NCI-H1436 (cell line): ENCODE data around the gene ASPHD1.
"Not testable (repeated sequence)": the region's sequence is repeated elsewhere in the genome, so short reads cannot be mapped to it uniquely, and the experiment has no call there.

Experiments
- DNase-seq: peaks from one replicate; lab custom pipeline; 2025; lab: John Stamatoyannopoulos, UW

Gene ASPHD1

DNA sequence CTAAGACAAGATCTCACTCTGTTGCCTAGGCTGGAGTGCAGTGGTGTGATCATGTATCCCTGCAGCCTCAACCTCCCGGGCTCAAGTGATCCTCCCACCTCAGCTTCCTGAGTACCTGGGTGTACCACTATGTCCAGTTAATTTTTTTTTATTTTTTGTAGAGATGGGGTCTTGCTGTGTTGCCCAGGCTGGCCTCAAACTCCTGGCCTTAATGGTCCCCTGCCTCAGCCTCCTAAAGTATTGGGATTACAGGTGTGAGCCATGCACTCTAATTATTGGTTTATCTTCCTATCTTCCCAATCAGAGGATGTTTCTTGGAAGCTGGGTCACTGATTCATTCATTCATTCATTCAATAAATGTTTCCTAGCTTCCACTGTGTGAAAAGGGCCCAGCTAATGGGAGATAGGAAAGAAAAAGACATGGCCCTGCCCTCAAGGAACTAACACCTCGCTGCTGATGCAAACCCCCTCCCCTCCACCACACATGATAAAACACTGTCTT lies 8.5 kb downstream of the ASPHD1 start:
- DNase-seq: no peak

DNA sequence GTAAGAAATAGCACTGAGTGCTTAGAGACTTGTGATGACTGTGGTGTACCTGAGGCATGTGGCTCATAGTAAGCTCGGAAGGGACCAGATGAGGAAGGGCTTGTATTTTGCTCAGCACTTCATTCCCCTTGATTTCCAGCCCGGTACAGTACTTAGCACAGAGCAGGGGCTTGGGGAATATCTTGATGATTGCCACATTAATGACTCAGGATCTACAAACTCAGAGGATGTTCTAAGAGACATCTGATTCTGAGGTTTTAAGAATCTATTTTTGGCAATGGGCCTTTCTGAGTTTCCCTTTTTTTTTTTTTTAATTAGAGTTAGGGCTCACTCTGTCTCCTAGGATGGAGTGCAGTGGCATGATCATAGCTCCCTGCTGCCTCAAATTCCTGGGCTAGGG lies 9.1 kb downstream of the ASPHD1 start:
- no peak for DNase-seq

DNA sequence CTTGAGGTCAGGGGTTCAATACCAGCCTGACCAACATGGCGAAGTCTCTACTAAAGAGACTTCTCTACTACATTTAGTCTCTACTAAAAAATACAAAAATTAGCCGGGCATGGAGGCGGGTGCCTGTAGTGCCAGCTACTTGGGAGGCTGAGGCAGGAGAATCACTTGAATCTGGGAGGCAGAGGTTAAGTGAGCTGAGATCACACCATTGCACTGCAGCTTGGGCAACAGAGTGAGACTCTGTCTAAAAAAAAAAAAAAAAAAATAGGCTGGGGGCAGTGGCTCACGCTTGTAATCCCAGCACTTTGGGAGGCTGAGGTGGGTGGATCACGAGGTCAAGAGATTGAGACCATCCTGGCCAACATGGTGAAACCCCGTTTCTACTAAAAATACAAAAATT lies 9.6 kb downstream of the ASPHD1 start:
- not testable (repeated sequence) for DNase-seq

DNA sequence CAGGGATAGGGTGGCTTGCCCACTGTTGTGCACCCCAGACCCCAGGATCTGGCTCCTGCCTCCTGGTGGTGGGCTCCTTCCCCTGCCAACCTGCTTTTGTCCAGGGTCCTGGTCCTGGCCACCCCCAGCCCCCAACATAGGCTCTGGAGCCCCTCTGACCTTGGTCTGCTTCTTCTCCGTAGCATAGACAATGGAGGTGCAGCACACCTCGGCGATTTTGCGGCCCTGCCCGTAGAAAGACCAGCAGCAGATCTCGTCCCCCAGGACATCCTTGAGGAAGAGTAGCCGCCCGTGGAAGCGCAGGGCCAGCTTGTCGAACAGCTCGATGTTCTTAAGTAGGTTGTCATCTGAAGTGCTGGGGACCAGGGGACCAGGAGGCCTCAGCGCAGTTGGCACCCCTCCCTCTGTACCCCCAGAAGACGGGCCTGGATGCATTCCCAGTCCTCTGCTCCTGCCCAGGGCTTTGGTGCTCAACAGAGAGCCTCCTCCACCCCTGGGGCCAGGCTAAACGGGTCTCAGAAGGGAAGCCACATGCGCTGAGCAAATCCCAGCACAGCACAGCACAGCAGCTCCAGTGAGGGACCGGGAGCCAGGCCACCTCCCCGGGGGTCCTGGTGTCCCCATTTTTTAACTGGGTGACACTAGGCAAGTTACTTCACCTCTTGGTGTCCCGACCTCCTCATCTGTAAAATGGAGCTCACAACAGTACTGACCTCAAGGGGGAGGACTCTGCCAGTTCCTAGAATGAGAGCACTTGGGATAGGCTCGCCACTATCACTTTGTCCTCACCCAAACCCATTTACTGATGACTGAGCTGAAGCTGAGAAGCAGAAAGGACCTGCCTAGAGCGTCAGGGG lies 10.8 kb downstream of the ASPHD1 start:
- no peak for DNase-seq

DNA sequence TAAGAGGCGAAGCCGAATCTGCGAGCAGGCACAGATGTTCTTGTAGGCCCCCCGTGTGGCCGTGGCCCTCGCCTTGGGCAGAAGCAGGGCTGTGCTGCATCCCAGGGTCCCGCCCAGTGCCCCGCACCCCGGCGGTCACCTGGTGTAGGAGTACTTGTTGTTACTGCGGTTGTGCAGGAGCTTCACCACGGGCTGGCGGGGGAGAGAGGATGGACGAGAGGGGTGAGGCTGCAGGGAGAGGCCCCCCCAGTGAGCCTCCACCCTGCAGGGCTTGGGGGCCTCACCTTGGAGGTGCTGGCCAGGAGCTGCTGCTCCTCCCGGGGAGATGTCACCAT lies 11.4 kb downstream of the ASPHD1 start:
- no peak for DNase-seq

DNA sequence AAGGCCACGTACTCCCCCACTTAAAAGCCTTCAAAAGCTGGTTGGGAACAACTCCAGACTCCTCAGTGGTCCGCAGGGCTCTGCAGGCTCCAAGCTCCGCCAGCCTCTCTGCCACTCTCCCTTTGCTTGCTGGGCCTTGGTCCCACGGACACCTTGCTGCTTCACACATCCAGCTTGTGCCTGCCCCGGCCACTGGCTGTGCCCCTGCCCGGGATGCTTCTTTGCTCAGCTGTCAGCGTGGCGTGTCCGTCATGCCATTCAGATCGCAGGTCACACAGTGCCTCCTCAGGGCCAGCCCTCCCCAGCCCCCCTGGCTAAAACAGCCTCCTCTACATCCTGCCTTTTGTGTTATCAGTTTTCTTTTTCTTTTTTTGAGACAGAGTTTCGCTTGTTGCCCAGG lies 11.8 kb downstream of the ASPHD1 start:
- no peak for DNase-seq

DNA sequence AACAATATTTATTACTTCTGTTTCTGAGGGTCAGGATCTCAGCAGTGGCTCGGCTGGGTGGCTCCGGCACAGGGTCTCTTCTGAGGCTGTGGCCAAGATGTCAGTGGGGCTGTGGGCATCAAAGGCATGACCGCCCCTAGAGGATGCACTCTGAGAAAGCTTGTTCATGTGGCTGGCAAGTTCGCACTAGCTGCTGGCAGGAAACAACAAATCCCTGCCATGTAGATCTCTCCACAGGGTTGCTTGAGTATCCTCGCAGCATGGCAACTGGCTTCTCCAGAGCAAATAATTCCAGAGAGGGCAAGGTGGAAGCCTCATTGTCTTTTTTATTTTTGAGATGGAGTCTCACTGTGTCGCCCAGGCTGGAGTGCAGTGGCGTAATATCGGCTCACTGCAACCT lies 13.2 kb downstream of the ASPHD1 start:
- DNase-seq: no peak

DNA sequence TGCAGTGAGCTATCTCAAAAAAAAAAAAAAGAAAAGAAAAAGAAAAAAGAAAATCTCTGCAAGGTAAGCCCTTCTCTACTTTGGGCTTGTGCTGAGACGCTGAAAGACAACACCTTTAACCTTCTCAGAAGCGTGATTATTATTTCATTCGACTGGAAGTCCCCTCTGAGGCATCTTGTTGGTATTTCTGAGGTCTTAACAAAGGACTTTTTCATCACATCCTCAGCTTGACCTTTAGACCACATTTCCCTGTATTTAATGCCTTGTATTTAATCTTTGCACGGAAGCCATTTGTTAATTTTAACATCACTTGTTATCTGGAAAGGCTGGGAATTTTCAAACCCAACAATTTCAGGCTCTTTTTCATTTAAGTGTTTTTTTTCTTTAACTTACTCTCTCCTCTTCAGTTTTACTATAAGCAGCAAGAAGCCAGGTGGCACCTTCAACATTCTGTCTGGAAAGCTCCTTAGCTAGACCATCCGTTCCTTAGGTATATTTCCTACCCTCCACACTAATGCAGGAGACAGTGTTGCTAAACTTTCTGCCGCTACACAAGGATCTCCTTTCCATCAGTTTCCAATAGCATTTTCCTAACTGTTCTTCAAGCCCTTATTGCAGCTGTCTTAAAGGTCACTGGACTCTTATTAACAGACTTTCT lies 15.4 kb downstream of the ASPHD1 start:
- no peak for DNase-seq

DNA sequence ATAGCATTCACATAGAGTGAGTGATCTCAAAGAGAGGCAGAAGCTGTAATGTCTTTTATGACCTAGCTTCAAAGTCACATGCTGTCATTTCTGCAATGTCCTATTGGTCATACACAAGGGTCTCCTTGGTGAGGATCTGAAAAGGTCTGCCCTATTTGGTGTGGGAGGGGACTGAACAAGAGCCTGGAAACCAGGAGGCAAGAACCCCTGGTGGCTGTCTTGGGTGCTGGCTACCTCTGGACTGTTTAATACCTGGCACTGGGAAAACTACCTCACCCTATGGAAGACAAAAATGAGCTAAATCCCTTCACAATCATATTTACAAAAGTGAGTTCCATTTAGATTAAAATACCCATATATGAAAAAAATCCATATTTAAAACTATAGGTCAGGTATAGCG lies 16.7 kb downstream of the ASPHD1 start:
- no peak for DNase-seq

DNA sequence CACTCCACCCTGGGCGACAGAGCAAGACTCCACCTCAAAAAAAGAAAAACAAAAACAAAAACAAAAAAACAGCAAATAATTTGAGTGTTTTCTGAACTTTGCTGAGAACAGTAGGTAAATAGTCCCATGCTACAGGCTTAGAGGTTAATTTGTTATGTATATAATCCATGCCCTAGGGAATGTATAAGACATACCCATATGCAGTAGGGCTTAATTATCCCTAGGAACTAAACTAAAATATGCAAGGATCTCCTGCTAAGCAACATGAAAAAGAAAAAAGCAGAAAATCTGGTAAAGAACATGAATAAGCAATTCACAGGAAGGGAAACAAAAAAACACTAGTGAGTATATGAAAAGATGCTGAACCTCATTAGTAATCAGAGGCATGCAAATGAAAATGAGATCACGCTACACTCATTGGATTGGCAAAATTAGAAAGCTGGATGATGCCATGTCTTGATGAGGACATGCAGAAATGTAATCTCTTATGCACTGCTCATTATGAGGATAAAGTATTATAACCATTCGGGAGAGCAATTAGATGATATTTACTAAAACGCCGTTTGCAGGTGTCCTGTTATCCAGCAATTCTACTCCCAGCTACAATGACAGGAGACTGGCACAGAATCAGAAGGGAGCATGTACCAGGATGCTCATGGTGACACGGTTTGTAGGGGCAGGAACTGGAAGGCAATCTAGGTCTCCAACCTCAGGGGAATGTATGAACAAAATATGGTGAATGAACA lies 20.2 kb downstream of the ASPHD1 start:
- no peak for DNase-seq

DNA sequence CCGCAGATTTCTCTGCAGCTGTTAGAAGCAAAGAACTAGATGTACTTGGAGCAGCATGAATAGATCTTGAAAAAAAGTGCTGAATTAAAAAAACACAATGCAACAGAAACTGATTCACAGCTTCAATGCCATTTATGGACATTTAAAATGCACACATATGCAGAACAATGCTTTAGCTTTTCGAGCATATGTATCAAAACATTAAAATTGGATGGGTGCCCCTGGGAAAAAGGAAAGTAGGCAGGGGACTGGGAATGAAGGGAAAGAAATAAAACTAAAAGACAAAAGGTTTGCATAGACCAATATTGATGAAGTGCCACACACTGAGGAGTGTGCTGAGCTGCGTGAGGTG lies 20.7 kb downstream of the ASPHD1 start:
- DNase-seq: no peak

DNA sequence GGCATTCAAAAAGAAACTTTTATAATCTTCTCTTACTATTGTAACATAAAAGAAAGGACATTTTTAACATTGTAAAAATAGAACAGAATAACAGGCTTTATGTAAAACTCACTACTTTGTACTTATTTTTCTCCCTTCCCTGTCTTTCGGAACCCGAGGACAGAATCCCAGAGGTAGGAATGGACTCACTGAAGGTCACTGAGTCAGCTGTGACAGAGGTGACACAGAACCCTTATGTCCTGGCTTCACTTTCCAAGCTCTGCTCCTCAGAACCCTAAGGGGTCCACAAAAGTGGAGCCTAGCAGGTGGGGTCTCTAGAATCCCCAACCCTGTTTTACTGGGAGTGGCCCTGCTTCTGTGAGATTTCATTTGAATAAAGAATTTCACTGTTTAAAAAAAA lies 22.0 kb downstream of the ASPHD1 start:
- no peak for DNase-seq

DNA sequence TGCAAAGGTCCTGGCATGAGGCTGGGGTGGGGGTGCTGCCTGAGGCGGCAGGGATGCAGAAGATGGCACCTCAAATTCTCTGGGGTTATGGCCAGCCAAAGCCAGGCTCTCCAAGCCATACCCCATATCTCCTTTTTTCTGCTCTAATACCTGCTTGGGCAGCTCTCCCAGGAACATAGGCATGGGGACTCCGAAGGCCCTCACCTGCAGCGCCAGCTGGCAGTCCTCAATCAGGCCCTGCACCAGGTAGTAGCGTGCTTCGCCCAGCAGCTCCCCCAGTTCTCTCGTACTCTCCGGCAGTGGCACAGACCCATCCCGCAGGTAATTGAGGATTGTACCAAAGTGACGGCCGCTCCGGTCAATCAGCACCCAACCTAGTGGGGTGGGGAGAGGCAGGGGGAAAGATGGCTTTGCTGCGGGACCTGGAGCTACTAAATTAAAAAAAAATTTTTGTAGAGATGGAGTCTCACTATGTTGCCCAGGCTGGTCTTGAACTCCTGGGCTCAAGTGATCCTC lies 22.8 kb downstream of the ASPHD1 start:
- DNase-seq: no peak

DNA sequence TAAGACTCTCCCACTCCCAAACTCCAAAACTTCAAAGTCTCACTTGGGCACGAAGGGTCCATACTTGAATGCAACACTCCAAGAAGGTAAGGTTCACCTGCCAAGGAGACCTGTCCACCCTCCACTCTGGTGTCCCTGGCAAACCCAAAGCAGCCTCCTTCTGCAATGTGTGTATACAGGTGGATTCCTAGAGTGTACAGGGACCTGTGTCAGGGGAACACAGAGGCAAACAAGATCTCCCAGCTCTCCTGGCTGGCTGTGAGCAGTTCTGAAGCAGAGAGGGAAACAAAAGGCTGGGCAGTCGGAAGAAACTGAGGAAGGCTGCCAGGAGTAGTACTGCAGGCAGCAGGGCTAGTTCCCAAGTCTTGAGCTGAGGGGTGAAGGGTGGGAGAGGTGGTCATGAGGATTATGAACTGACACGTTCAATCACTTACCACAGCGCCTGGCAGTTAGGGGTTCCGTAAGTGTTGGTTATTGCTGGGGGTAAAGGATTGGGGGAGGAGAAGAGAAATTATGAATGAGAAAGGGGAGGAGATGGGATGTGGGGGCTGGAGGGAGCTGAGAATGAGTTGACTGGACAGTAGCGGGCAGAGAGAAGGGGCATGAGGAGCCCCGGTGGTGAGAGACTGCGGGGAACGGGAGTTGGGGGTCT lies 24.9 kb downstream of the ASPHD1 start:
- no peak for DNase-seq

DNA sequence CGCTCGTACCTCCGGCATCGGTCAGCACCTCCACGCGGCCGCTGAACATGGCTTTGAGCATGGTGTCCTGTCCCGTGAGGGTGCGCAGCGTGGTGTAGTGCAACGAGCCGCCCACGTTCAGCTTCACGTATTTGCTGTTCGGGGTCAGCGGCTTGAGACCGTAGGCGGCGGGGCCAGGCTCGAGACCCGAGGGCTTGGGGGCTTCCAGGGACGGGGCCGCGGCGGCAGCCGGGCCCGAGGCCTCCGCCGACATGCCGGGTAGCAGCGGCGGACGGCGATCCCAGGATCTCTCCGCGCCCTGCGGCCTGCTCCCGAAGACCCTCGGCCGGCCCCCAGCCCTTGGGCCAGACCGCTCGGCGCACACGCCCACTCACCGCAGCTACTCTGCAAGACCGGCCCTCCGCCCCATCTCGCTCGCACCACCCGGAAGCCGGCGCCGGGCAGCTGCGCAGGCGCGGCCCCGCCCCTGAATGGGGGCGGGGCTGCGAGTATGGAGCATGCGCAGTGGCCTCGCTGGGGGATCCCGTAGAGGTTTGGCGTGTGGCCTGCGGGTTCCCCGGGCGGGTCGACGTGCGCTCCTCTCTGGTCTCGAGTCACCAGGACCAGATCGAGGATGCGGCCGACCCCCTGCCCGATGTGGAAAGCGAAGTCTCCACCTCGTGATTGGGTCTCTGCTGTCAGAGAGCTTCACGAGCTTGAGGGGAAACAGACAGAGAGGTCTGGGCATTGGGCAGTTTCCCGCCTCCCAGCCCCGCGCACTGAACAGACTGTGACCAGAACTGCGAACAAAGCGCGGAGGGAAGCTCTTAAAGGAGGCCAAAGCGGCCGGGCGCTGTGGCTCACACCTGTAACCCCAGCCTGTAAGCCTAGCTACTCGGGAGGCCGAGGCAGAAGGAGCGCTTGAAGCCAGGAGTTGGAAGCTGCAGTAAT lies 25.8 kb downstream of the ASPHD1 start, which contains the start of gene KCTD13:
TSS of gene KCTD13 (minus strand) at position 446 of the 930 bp plus-strand sequence. CDS start at position 253, 193 bp downstream.
- DNase-seq: peak; percentile 65

DNA sequence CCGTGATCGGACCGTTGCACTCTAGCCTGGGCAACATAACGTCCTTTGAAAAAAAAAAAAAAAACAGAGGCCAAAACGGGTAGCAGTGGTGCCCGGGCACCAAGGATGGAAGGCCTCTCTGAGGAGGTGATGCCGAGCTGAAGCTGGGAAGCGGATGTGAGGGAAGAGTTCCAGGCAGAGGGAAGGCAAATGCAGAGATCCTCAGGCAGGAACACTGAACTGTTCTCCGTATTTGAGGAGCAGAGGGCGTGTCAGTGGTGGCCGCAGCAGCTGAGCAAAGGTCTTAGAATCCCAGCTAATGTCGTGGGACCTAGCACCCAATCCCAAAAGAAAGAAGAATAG lies 26.4 kb downstream of the ASPHD1 start:
- no peak for DNase-seq

DNA sequence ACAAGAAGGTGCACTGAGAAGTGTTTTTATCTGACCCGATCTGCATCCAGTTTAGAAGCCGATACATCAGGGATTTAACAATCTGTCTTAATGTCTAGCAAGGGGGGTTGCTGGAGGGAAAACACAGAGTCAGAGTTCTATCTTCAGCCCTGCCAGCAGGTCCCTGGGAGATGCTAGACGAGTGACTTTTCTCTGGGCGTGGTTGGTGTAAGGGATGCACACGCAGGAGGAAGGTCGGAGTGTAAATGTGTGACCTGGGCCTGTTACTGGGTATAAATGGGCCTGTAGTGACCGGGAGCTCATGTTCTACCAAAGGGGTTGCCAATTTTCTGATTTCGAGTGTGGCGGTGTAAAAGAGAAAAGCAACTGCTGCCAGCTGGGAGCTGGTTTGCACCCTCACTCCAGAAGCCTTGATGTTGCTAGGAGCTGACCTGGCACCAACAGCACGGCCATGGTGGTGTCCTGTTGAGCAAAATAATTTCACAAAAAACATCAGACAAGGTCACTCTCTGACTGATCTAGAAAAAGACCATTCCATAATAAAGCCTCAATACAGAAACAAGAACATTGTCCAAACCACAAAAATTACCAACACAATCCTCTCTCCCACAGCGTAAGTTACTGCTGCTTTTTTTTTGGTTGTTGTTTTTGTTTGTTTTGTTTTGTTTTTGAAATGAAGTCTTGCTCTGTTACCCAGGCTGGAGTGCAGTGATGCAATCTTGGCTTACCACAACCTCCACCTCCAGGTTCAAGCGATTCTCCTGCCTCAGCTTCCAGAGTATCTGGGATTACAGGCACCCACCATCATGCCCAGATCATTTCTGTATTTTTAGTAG lies 27.0 kb downstream of the ASPHD1 start:
- no peak for DNase-seq

DNA sequence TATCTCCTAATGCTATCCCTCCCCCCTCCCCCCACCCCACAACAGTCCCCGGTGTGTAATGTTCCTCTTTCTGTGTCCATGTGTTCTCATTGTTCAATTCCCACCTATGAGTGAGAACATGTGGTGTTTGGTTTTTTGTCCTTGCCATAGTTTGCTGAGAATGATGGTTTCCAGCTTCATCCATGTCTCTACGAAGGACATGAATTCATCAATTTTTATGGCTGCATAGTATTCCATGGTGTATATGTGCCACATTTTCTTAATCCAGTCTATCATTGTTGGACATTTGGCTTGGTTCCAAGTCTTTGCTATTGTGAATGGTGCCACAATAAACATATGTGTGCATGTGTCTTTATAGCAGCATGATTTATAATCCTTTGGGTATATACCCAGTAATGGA lies 31.5 kb downstream of the ASPHD1 start:
- DNase-seq: not testable (repeated sequence)

DNA sequence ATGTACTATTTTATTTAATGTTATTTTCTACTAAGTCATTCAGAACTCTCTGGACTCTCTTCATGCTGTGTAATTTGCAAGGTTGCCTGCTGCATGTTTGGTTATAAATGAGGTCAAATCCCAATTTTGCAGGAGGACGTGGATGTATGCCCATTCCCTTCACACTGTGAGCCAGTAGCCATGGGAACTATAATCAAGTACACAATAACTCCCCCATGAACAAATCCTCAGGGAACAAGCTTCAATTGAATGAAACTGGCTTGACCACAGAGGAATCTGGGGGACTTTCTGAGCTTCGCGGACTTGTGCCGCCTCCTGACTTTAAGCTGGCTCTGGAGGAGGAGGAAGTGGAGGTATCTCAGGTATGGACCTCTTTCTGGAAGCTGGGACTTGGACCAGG lies 40.4 kb downstream of the ASPHD1 start:
- no peak for DNase-seq
